A673 (cell line): ENCODE data around the gene FURIN. TPM values are rescaled to one million over a fixed set of nuclear protein-coding genes. Genes with fewer than 3 reads are reported as not detected.
A peak's percentile ranks its signal among the peaks of the same experiment; 100 is the strongest.

Source experiments
- BruUV-seq: library from RNA; stranded (reverse); fragments of 400-500 nt; replicated peaks from 2 replicates; lab custom pipeline; 2021; lab: Mats Ljungman, UMichigan
- CTCF ChIA-PET: fragments of 300-600 bp; sonication (Branson Sonifier 250); formaldehyde crosslinking; loops from one replicate; lab custom pipeline; 2022; ENCODE audit warnings: antibody characterized with exemption; lab: Charles Lee
- POLR2A ChIA-PET: fragments of 300-600 bp; sonication (Branson Sonifier 250); formaldehyde crosslinking; loops from one replicate; lab custom pipeline; 2022; ENCODE audit warnings: antibody characterized with exemption; ENCODE audit not compliant: low non-redundant PET; lab: Charles Lee
- DNase-seq: peaks from one replicate; pipeline ENCODE4 v3.0.0-alpha.2; 2015; ENCODE audit warnings: low spot score
- H3K27ac ChIP-seq: fragments of 200-600 bp; sonication (generic); 2 replicates; pipeline ENCODE4 v1.5.1; 2016; ENCODE audit warnings: mixed run types, low read depth, mild to moderate bottlenecking, mixed read lengths, antibody characterized with exemption, low read length; ENCODE audit not compliant: poor library complexity, severe bottlenecking
- H3K27me3 ChIP-seq: fragments of 200-600 bp; sonication (generic); replicated peaks from 2 replicates; pipeline ENCODE4 v1.6.1; 2017; ENCODE audit warnings: mixed run types, low read depth, mild to moderate bottlenecking, mixed read lengths, antibody characterized with exemption, low read length; ENCODE audit not compliant: insufficient read depth, poor library complexity
- H3K36me3 ChIP-seq: fragments of 200-600 bp; sonication (generic); 2 replicates; pipeline ENCODE4 v1.6.1; 2016; ENCODE audit warnings: mixed run types, mild to moderate bottlenecking, mixed read lengths, antibody characterized with exemption, low read length; ENCODE audit not compliant: insufficient read depth, poor library complexity, severe bottlenecking
- H3K4me1 ChIP-seq: fragments of 200-600 bp; sonication (generic); 2 replicates; pipeline ENCODE4 v1.6.1; 2017; ENCODE audit warnings: mixed run types, mild to moderate bottlenecking, mixed read lengths, antibody characterized with exemption, low read length; ENCODE audit not compliant: insufficient read depth, poor library complexity, severe bottlenecking
- H3K4me3 ChIP-seq: fragments of 200-600 bp; sonication (generic); 2 replicates; pipeline ENCODE4 v1.5.1; 2016; ENCODE audit warnings: low read depth, mixed run types, mild to moderate bottlenecking, mixed read lengths, low read length; ENCODE audit not compliant: poor library complexity, severe bottlenecking
- H3K9me3 ChIP-seq: fragments of 200-600 bp; sonication (generic); 2 replicates; pipeline ENCODE4 v1.6.1; 2016; ENCODE audit warnings: mixed run types, low read depth, mild to moderate bottlenecking, mixed read lengths, antibody characterized with exemption, low read length; ENCODE audit not compliant: poor library complexity, severe bottlenecking
- CTCF ChIP-seq: fragments of 300-800, 200-600 bp; sonication (generic); conservative IDR thresholded peaks from 2 replicates; pipeline ENCODE4 v1.5.1; 2017; ENCODE audit warnings: low read depth, mild to moderate bottlenecking, antibody characterized with exemption, low read length, moderate library complexity, mixed read lengths
- EZH2 ChIP-seq: fragments of 200-600 bp; sonication (generic); IDR thresholded peaks from 2 replicates; pipeline ENCODE4 v1.6.1; 2017; ENCODE audit warnings: borderline replicate concordance, low read depth, mild to moderate bottlenecking, mixed read lengths, antibody characterized with exemption, low read length; ENCODE audit not compliant: poor library complexity, severe bottlenecking
- intact Hi-C: fragments of 100-400 bp; cut with micrococcal nuclease; formaldehyde crosslinking; loops from one replicate; pipeline ENCODE4 v1.10.0; 2022; ENCODE audit not compliant: unreplicated experiment
- total RNA-seq: library from RNA; stranded (reverse); gene quantifications from 2 replicates; pipeline ENCODE4 v1.2.3, GENCODE V29; 2021

FURIN gene
- total RNA-seq, 1 experiment from 2014 or later, result 63.4 TPM

DNA sequence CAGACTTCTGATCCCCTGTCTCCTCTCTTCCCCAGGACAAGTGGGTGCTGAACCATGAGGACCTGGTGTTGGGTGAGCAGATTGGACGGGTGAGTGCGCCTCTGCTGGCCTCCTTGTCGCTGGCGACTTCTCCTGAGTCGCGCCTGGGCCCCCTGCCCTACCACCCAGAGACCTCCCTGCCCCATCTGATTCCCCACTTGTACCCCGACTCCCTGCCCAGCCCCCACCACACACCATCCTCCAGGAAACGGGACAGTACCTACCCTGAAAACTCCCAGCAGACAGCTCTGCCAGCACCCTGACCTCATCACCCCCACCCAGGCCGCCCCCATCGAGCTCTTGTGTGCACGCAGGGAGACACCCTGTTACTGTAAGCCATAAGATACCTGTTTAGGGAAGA, 23.6 kb downstream of the FURIN start:
- DNase-seq, result no peak
- CTCF ChIA-PET, result no interaction called here
- POLR2A ChIA-PET, result no interaction called here

DNA sequence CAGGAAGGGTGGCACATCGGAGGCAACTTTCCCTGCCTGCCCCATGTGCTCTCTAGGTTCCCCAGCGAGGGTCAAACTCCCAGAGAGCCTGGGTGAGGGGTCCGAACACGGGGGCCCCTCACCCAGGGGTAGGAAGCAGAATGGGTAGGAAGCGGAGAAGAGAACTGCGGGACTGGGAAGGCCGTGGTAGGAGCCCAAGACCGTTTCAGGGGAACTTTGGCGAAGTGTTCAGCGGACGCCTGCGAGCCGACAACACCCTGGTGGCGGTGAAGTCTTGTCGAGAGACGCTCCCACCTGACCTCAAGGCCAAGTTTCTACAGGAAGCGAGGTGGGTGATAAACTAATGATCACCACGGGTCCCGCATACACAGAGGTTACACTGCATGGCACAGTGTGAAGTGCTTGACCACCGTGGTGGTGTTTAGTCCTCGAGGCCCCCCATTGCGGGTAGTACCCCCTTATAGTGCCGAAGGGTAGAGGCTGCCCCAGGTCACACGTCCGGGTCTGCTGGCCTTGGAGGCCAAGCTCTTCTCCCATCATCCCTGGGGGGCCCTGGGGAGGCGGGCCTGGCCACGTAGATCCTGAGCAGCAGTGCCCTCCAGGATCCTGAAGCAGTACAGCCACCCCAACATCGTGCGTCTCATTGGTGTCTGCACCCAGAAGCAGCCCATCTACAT, 24.2 kb downstream of the FURIN start:
- Histone ChIP-seq H3K9me3 (no peaks in the 10 kb centered on the region), H3K36me3 (no peaks in the 10 kb centered on the region), H3K4me1 (peaks cover 9% of the 10 kb centered on the region), H3K27me3 (no peaks in the 10 kb centered on the region), H3K4me3 (no peak overlapping the region), H3K27ac (no peak overlapping the region)
- no peak for DNase-seq
- no TSS peak for BruUV-seq
- intact Hi-C loops, result no loop called here
- ChIA-PET CTCF (no interaction called here), POLR2A (no interaction called here)
- TF ChIP-seq CTCF (no peak), EZH2 (no peak)

More for the DNA sequence above, 23.6 kb downstream of the FURIN start:
- H3K9me3 ChIP-seq, result no peaks in the 10 kb centered on the region
- intact Hi-C loops, result no loop called here
- H3K4me1 ChIP-seq, result peaks cover 9% of the 10 kb centered on the region
- BruUV-seq, result no TSS peak
- H3K36me3 ChIP-seq, result no peaks in the 10 kb centered on the region
- no peak overlapping the region for H3K4me3 ChIP-seq
- no peak for TF ChIP-seq EZH2
- TF ChIP-seq CTCF, result no peak
- no peaks in the 10 kb centered on the region for H3K27me3 ChIP-seq
- H3K27ac ChIP-seq, result no peak overlapping the region

DNA sequence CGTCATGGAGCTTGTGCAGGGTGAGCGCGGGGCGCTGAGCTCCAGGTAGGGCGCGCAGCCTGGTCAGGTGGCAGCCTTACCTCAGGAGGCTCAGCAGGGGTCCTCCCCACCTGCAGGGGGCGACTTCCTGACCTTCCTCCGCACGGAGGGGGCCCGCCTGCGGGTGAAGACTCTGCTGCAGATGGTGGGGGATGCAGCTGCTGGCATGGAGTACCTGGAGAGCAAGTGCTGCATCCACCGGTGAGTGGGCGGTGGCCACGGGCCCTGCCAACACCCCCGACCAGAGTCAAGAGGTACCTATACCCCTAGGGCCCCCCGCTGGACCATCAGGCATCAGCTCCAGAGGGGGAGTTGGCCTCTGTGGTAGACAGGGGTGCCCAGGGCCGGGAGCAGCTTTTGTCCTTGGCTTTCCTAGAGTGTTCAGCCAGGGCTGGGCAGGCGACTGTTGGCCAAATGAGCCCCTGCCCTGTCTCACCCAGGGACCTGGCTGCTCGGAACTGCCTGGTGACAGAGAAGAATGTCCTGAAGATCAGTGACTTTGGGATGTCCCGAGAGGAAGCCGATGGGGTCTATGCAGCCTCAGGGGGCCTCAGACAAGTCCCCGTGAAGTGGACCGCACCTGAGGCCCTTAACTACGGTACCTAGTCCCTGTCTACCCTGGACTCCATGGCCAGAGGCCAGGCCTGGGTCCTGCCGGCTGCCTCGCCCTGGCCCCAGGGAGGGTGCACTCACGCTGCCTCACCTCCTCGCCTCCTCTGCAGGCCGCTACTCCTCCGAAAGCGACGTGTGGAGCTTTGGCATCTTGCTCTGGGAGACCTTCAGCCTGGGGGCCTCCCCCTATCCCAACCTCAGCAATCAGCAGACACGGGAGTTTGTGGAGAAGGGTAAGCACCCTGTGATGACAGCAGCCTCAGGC, 25.0 kb downstream of the FURIN start:
- POLR2A ChIA-PET, result no interaction called here
- no TSS peak for BruUV-seq
- CTCF ChIA-PET, result no interaction called here
- intact Hi-C loops, result no loop called here
- no peaks in the 10 kb centered on the region for H3K36me3 ChIP-seq
- no peak overlapping the region for H3K4me3 ChIP-seq
- no peaks in the 10 kb centered on the region for H3K27me3 ChIP-seq
- H3K9me3 ChIP-seq, result no peaks in the 10 kb centered on the region
- H3K4me1 ChIP-seq, result peaks cover 9% of the 10 kb centered on the region
- no peak for DNase-seq
- TF ChIP-seq CTCF, result peak; percentile 33
- no peak for TF ChIP-seq EZH2
- H3K27ac ChIP-seq, result no peak overlapping the region
